ENCODE results near the gene CHID1.

DNA sequence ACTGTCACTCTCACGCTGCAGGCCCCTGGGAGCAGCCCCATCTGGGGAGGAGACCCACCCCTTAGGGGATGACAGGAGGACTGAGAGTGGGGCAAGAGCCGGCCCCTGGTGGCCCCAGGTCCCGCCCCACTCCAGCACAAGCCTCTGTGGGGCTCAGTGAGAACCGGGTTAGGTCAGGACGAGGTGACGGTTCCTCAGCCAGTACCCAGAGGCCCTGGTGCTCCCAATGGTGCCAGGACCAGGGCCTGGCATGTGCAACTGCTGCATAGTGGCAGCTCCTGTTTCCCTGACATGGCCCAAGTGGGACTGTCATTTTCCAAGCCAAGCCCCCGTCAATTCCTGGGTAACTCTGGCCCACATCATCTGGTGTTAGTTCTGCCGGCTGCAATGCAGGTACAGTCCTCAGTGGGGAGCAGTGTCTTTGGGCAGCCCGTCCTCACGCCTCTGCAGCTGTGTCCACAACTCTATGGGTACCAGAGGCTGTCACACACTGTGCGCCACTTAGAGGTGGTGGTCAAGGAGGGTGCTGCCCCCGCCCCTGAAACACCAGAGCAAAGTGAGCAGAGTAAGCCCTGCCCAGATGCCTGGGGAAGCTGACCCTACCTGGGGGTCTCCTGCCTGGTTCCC is 15.9 kb downstream of the CHID1 start:
- TF ChIP-seq, protein P1, sequence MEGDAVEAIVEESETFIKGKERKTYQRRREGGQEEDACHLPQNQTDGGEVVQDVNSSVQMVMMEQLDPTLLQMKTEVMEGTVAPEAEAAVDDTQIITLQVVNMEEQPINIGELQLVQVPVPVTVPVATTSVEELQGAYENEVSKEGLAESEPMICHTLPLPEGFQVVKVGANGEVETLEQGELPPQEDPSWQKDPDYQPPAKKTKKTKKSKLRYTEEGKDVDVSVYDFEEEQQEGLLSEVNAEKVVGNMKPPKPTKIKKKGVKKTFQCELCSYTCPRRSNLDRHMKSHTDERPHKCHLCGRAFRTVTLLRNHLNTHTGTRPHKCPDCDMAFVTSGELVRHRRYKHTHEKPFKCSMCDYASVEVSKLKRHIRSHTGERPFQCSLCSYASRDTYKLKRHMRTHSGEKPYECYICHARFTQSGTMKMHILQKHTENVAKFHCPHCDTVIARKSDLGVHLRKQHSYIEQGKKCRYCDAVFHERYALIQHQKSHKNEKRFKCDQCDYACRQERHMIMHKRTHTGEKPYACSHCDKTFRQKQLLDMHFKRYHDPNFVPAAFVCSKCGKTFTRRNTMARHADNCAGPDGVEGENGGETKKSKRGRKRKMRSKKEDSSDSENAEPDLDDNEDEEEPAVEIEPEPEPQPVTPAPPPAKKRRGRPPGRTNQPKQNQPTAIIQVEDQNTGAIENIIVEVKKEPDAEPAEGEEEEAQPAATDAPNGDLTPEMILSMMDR (IDR thresholded peaks at IDR 0.05), result no peak
- TF ChIP-seq POLR2A (IDR thresholded peaks at IDR 0.05), result no peak

Data from stomach (tissue), 4 donors.